Fibroblast of skin of back (primary cell): ENCODE results near the gene TNIK. TPM values are rescaled to one million over a fixed set of nuclear protein-coding genes. Genes with fewer than 3 reads are reported as not detected.

Source experiments
- DNase-seq: peaks from one replicate; pipeline ENCODE4 v3.0.0-alpha.2; 2013
- polyA plus RNA-seq, 2 experiments: library from polyadenylated mRNA; unstranded; fragments of 120-200 nt; gene quantifications; one replicate each; pipeline ENCODE4 v1.2.1, GENCODE V29; 2013; ENCODE audit not compliant: insufficient read length in 2 of 2

Gene TNIK
- 1.7 TPM for polyA plus RNA-seq (2013, experiment 1 of 2; ENCODE audit: insufficient read length)
- 1.6 TPM for polyA plus RNA-seq (2013, experiment 2 of 2; ENCODE audit: insufficient read length)

DNA sequence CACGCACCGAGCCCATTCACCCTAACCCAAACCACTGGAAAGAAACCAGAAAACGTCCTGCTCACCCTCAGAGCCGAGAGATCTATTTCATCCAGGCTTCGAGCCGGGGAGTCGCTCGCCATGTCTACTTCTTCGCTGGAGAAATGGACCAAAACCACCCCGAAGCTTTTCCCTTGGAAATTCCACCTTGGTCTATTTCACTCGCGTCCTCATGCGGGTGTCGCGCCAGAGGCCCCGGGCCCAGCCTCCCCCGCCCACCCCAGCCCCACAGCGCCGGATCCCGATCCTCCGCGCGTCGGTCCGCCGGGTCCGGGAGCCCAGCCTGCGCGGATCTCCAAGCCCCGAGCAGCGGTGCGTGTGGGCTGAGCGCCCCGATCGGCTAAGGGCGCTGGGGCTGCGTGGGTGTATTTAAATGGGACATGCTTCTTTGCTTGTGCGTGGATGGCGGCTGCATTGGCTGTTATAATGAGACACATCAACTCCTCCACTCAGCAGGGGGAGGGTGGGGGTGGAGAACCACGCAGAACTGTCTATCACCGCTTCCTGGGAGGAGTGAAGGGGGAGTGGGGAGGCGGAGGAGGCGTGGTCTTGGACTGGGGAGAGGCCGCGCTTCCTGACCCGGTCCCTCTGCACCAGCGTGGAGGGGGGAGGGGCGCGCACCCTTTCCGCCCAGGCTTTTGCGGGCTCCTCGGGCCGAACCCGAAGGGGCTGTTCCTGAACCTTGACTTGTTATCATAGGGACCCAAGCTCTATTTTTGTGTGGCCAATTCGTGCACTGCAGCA, at the start of gene TNIK:
TSS of gene TNIK (minus strand) at position 464 of the 783 bp plus-strand sequence. CDS start at position 122, 342 bp downstream.
- peak; percentile 79 for DNase-seq

DNA sequence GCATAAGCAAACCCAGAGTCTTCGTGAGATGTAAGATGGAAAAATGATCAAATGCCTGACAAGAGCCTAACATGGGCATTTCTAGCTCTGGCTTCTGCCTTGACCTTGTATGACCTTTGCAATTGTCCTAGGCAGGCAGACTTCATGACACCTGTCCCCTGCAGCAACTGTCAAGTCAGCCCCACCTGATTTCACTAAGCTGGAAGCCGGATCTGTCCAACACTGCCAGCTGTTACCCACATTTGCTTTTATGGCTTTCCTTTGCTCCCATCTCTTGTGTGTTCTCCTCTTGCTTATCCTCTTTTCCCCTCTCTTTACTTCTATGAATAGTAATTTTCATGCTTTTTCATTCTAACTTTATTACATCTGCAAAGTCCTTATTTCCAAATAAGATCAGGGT, 48.5 kb upstream of the TNIK start:
- DNase-seq = no peak

DNA sequence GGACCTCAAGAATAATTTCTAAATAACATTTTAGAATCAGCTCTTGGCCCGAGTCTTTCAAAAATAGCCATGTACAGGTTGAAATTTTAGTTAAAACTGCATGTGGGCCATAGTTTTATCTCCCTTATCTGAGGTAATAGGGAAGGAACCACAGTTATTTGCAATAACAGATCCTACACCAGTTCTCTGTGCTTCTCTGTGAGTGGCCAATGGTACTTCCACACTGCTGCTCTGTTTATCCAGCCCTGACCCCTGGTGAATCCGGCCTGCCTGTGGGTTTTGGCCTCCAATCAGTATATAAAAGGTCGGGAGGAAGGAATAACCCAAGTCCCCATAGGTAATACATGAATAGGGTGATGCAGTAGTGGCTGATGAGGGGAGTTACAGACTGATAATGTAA, 48.0 kb upstream of the TNIK start:
- no peak for DNase-seq

DNA sequence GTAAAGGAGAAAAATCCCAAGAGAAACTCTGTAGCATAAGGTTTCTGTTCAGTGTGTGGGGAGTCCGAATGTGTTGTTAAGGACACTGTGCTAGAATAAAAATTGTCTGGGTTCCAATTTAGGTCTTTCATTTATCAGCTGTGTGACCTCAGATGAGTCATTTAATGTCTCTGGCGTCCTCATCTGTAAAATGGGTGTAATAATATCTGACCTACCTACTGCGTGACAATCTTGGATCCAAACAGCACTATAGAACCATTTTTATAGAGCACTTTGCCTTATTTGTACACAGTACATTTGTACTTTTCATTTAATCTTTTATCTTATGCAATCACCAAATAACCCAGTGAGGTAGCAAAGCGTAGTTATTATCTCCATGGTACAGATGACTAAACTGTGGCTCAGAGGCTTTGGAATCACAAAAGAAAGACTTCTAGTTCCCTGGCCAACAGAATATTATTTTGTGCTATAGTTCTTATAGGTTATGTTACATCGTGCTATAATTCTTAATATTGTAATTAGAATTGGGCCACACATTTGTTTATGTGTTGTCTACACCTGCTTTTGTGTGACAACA, 46.6 kb upstream of the TNIK start:
- DNase-seq = no peak

DNA sequence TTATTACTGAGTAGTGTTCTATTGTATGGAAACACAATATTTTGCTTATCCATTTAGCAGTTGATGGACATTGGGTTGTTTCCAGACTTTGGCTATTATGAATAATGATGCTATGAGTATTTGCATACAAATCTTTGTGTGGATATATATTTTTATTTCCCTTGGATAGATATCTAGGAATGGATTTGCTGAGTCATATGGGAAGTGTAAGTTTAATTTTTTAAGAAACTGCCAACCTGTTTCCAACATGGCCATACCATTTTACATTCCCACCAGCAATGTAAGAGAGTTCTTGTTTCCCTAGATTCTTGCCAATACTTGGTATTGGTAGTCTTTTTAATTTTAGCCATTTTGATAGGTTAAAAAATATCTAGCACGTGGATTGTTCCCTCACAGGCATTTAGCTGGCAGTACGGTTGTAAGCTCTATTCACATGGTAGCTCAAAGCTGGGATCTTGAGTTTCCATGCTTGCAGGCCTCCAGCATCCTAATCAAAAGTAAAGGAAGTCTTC, 45.7 kb upstream of the TNIK start:
- DNase-seq = no peak

DNA sequence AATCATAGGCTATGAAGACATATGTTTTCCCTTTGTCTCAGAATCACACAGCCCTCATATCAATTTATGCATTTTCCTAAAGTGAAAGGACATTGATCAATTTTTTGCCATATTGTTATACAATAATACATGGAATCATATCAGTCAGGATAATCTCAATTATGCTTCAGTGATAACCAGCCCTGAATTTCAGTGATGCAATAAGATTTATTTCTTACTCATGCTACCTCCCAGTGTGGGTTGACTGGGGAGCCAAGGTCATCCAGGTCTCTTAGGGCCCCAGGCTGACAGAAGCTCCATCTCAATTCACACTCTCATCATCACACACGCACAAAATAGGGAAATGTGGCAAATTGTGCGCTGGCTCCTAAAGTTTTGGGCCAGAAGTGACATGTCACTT, 44.2 kb upstream of the TNIK start:
- DNase-seq = no peak

DNA sequence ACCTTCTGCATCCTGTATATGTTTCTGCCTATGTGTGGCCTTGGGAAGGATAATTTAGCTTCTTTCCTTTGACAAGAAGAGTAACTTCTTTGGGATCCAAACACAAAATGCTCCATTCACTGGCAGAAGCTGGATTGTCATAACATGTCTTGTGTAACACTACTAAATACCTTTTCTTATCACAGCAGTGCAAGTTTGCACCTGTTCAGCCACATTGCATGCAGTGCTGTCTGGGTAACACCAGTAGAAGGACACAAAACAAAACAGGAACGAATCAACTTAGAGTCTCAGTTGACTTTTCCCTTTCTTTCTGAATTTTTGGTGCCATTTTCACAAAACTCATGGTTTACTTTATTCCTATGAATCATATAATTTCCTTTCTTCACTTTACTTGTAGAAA, 43.6 kb upstream of the TNIK start:
- no peak for DNase-seq

DNA sequence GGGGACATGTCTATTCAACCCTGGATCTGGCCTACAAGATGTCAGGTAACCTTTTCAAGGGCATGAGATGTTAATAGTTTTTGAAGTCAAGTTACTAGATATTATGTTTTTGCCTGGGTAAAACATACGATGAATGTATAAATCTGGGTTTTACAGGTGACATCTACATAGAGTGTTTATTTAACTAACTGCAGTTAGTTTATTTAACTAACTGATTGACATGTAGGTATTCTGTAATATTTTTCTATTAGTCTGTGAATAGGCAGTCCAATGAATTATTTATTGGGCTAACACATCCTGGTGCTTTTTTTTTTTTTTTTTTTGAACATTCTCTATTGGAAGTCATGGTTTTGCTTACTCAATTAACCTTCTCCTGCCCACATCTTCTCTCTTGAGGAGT, 38.7 kb upstream of the TNIK start:
- DNase-seq = no peak

DNA sequence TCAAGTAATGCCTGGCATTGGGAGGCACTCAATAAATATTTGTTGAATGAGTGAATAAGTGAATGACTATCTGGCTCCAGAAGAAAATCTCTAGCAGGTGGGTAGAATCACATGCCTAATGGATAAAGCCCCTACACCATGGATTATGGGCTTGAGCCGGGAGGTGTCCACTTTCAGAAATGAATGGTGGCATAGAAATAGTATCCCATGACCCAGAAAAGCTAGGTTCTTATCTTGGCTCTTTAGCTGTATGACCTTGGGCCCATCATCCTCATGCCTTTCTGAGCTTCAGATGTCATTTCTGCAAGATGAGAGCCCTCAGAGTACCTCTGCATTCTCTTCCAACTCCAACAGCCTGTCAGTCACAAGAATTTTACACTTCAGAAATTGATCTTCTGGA, 37.3 kb upstream of the TNIK start:
- no peak for DNase-seq

DNA sequence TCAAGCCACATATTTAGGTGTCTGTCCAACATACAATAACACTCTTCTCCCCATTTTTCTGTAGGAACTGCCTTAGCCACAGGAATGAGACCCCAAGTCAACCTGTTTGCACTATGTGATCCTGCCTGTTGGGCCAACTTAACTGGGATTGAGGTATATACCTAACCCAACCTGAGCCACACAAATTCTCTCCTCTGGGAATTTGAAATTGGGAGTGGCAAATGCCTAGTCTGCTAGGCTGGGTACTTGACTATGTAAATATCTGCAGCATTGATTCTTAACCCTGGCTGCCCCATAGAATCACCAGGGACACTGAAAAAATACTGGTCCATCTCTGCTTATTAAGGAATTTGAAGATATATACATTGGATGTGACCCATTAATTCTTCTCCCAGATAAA, 35.2 kb upstream of the TNIK start:
- DNase-seq = no peak

DNA sequence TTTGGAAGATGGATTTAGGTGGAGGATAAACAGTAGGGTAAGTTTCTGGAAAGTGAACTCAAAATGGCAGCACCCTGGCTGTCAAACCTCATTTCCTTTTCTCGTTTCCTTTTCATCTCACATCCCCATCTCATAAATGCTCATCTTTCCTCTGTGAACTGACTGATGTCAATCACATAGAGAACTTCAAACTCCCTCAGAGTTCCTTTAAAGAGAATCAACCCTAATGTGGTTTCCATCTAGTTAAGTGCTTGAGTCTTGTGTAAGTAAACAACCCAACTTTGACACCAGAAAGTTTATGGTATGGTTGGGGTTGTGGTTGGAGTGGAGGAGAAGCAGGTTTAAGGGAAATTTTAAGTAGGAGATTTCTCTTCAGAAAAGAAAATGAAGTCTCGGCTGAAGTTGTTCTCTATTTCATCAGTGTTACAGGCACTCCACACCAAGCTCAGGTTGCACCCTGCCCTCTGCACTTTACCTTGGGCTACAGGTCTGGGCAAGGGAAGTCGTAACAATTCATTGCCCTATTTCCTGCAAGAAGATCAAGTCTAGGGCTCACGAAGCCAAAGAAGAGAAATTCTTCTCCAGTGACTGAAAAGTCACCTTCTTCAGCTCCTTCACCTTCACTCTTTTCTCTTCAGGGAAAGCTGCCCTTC, 34.4 kb upstream of the TNIK start:
- DNase-seq = no peak

DNA sequence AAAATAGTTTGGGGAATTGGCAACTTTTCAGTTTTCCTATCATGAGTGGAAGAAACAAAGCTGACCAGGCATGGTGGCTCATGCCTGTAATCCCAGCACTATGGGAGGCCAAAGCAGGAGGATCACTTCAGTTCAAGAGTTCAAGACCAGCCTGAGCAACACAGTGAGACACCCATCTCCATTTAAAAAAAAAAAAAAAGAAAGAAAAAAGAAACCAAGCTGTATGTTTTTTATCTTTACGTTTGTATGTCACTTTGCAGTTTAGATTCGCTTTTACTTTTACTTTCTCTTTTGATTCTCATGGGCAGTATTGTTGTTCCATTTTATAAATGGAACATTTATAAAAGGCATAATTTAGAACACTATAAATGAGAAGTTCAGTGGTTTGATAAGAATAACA, 31.2 kb upstream of the TNIK start:
- no peak for DNase-seq

DNA sequence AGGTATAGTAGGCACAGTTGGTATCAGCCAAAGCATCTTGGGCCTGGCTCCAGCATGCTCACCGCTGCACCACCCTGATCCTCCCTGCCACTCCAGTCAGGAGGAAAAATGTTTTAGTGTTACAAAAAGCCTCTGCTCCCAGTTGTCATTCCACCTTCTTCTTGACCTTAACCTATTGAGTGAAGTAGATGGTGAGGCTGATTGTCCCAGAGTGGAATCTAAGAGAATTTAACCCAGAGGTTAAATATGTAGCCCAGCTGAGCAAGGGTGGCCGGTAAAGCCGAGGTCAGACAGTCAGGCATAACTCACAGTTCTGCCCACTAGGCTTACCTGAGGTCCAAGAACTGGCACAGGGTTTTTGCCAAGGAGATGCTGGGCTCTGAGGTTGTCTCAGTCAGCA, 30.7 kb upstream of the TNIK start:
- DNase-seq = no peak

DNA sequence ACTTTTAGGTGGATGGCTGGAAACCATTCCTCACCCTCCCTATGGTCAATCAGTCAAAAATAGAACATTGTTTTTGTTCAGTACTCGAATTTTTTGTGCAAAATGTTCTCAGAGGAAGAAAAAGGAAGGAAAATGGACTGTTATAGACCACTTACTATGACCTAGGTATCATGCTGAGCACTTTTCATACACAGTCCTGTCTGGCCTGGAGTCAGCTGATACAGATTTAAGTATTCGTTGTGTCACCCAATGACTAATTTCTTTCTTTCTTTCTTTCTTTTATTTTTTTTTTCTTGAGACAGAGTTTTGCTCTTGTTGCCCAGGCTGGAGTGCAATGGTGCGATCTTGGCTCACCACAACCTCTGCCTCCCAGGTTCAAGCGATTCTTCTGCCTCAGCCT, 29.1 kb upstream of the TNIK start:
- DNase-seq = no peak

DNA sequence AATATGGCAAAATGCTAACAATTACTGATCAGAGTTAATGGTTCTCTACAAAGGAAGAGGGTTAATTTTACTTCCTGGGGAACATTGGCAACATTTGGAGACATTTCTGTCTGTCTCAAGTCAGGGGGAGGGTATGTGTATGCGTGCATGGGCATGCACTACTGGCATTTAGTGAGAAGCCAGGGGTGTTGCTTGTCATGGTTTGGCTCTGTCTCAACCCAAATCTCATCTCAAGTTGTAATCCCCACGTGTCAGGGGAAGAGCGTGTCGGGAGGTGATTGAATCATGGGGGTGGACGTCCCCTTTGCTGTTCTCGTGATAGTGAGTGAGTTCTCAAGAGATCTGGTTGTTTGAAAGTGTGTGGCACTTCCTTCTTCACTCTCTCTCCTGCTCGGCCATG, 28.3 kb upstream of the TNIK start:
- DNase-seq = no peak

DNA sequence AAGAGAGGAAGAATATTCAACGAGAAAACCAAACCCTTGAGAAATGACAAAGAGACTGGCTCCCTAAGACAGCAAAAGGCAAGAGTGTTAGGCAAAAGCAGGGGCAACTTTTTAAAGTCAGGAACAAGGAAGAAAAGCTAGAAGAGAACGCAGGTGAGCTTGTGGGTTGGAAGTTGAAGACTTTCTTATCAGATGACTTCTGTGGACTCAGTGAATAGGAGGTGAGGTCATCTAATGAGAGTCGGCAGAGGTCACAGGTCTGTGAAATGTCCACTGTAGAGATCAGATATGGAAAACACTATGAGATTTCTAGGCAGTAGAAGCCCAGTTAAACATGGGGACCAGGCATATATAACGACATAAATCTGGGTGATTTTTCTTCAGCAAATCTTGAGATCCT, 27.2 kb upstream of the TNIK start:
- DNase-seq = no peak

DNA sequence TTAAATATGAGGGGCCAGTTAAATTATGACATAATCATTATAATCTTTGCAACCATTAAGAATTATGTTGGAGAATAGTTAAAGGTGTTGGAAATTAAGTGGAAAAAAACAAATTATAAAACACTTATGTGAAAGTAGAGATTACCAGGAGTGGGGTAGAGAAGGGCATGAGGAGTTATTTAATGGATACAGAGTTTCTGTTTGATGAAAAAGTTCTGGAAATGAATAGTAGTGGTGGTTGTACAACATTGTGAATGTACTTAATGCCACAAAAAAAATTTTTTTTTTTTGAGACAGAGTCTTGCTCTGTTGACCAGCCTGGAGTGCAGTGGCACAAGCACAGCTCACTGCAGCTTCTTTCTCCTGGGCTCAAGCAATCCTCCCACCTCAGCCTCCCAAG, 25.1 kb upstream of the TNIK start:
- DNase-seq = no peak

DNA sequence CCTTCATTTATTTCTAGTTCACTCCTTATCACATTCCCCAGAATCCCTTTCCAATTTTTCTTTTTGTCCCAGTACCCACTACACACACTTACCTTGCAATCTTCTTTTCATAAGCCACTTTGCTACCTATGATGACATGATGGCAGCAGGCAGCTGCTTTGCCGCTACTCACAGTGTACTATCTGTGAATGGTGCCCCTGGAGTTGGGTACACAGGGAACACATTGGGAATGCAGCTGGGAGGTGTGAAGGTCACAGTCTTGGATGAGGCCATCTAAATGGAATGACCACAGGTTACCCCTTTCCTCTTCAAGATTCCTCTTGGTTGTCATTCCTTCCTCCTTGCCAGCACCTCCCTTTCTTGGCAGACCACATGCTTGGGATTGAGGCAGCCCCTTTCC, 20.8 kb upstream of the TNIK start:
- DNase-seq = no peak

DNA sequence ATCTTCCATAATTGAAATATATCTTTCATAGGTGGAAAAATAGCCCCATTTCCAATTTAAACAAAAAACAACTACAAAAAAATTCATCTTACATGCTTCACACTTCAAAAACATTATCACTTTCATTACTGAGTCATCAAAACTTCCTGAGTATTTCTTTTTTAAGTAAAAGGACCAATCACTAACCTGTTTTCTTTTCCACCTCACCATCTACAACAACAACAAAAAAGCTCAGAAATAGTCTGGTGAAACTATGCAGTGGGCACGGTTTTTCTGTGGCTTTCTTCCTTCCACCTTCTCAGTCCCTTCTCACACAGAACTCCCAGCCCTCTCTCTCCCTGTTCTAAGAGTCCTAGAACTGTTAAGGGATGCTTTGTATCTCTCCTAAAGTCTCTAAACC, 20.3 kb upstream of the TNIK start:
- no peak for DNase-seq

DNA sequence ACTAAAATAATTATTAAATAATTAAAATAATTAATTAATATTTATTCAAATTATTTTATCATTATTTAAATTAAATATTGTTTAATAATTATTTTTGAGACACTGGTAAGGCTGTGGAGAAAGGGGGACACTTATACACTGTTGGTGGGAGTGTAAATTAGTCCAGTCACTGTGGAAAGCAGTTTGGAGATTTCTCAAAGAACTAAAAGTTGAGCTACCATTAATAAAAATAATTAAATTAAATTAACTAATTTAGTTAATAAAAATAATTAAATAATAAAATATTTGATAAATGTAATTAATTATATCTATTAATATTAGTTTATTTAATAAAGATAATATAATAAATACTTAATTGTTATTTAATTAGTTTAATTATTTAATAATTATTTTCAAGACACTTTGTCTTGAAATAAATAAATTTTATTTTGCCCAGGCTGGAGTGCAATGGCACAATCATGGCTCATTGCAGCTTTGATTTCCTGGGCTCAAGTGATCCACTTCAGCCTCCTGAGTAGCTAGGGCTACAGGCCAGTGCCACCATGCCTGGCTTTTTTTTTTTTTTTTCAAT, 16.4 kb upstream of the TNIK start:
- no peak for DNase-seq

DNA sequence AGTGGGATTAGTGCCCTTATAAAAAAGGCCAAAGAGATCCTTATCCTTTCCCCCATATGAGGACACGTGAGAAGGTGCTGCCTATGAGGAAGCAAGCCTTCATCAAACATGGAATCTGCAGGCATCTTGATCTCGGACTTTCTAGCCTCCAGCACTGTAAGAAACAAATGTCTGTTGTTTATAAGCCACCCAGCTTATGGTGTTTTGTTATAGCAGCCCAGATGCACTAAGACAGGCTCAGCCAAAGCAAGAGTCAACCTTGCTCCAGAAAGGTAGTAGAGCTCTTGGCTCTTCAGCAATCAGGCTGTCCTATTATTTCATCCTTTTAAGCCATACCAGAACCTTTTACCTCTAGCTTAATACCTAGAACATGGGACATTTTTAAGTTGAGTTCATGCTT, 12.3 kb upstream of the TNIK start:
- no peak for DNase-seq

DNA sequence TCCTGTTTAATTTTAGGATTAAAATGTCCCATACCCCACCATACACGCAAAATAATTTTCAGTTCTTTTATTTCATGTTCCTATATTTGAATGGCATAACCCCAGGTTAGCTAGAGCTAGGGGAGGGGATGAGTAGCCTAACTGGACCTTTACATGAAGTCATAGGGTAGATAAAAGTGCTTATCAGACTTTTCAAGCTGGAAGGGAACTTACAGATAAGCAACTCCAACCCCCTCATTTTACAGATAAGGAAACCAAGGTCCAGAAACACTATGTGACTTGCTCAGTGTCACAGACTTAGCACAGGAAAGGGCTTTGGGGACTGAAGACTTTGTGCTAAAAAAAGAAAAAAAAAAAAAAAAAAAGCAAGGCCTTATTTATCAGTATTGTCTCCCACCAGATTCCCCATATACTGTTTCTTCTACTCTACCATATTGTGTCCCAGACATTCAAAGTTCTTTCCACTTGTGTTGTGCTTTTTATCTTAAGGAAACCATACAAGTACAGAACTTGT, 10.6 kb upstream of the TNIK start:
- no peak for DNase-seq

DNA sequence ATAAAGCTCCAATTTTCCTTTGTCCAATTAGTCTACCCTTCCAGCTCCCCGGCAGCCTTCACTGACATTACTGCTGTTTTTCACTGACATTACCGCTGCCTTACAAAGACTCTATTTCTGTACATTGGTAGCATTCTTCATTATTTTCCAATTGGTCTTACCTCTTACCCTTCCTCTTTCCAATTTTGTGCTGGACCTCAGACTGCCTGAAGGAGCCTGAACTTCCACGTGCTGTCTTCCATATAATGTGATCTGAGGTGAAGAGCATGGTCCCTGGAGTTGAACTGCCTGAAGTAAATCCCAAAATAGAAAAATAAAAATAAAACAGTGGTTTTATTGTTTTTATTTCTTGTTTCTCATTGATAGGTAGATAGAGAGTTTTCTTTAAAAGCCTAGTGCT, 9.2 kb upstream of the TNIK start:
- no peak for DNase-seq
